GM21423 (cell line): ENCODE data around the gene DLG2.

Source experiments
- ATAC-seq: cut with Tn5 transposase; IDR thresholded peaks from one replicate; pipeline ENCODE4 v1.9.1; 2021; ENCODE audit warnings: mild to moderate bottlenecking, moderate library complexity; ENCODE audit not compliant: unreplicated experiment

Gene DLG2

DNA sequence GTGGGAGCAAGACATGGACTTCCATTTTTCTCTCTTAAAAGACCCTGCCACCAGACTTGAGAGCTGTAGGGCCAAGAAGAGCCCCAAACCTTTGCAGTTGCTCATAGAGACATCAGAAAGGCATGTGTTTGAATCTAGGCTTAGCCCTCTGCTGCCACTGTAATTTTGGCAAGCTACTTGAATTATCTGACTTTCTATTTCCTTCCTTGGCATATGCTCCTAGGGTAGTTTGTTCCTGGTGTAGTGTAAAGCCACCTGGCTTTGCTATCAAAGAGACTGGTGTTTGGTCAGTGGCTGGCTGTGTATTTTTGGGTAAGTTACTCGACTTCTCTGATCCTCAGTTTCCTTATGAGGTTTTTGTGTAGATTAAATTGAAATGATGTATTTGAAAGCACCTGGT lies 2088.9 kb downstream of the DLG2 start:
- ATAC-seq = no peak

DNA sequence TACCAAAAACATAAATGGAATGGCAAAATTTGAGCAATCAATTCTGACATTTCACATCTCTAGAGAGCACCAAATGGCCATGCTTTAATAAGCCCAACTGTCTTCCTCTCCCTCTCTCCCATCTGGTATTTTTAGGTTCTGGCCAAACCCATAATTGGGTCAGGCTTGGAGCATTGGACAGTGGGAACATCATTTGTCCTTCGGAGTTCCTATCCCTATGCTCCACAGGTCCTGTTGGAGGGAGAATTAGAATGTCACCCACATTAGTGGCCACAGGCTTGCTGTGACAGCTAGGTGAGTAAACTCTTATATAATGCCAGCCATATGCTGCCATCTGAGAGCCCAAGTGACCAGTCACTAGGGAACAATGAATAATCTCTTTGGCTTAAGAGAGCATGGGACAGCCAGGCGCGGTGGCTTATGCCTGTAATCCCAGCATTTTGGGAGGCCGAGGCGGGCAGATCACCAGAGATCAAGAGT lies 2090.0 kb downstream of the DLG2 start:
- ATAC-seq = no peak

GRCh38 chr11:83533166-83533565 lies 2094.0 kb downstream of the DLG2 start:
- no peak for ATAC-seq

GRCh38 chr11:83528877-83529276 lies 2098.3 kb downstream of the DLG2 start:
- no peak for ATAC-seq

- ATAC-seq = no peak
Measured at GRCh38 chr11:83528225-83528624, 2098.9 kb downstream of the DLG2 start.

DNA sequence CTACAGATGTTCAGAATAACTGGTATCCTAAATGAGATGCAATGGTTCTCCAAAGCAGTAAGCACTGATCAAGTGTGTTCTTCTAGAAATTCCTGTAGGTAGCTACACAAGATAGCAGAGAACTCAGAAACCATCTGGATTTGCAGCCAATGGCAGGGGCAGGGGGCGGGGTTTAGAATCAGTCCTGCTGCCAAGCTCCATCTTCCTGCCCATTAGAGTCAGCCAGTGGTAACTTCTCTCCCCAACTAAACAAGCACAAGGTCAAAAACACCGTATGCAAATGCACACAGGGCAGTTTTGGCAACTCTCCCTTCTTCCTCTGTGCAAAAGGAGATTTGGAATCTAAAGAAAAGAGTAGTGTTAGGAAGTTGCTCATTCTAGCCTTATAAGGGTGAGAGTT lies 2103.5 kb downstream of the DLG2 start:
- ATAC-seq = no peak

DNA sequence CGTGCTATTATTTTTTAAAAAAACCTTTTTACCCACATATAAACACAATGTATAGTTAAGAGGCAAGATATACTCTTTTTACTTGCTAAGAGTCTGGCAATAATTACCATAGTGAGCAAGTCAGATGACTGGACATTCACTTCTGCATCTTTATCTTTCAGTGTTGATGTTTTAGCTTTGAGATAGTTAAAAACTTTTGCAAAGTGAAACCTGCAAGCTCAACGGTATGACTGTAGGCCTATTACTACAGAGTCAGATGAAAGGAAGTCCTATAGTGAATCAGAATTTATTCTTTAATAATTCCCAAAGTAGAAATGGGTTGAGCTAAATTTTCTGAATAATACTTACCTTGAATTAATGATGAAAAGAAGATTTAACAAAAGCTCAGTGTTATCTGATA lies 2104.2 kb downstream of the DLG2 start:
- no peak for ATAC-seq

- no peak for ATAC-seq
Measured at GRCh38 chr11:83521647-83522596, 2105.2 kb downstream of the DLG2 start.

- no peak for ATAC-seq
Measured at GRCh38 chr11:83520849-83521248, 2106.3 kb downstream of the DLG2 start.

DNA sequence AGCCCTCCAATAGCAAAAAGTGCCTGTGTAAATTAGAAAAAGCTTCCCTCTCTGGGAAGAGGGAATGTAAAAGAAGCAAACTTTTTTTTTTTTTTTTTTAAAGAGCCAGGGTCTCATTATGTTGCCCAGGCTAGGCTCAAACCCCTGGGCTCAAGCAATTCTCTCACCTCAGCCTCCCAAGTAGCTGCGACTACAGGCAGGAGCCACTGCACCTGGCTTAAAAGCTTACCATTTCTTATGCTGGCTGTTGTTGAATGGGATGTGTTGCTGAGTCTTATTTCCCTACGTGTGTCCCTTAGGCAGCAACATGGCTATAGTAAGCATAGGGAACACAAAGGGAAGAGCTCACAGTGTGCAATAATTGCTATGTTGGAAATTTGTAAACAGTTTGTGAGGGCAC lies 2115.5 kb downstream of the DLG2 start:
- no peak for ATAC-seq

DNA sequence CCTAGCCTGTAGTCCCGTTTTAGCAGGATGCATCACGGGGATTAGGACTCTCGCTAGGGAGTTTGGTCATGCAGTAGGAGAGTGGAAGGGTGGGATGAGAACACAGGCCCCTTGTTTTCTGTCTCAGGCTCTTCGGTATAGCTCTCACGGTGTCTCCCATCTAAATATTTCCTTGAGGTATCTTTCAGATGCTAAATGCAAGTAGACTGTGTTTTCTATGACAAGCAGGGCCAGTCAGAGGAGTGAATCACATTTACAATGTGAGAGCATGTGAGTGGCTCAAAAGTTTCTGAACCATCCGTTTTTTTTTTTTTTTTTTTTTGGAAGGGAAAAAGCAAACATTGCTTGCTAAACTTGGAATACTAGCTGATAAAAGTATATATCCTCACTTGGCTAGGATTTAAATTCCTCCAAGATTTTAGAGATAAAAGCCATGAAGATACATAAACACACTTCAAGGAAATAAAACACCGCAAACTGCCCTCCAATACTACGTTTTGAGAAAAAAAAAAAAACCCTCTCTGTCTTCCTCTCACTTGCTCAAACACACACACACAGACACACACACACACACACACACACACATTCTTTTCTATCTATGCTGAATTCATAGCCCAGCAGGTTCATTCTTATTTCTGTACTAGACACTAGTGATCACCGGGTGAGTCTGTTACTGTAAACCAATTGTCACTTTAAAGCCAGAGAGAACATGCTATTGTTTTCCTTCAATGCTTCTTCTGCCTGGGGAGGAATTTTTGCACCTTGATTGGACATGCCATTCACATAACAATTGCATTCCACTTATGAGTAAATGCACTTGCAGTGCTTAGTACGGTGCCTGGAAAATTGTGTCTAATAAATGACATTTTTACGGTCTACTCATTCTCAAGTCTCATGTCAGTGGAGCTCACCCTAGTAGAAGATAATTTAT lies 2116.3 kb downstream of the DLG2 start:
- ATAC-seq = no peak

- ATAC-seq = no peak
Measured at GRCh38 chr11:83508804-83509203, 2118.3 kb downstream of the DLG2 start.

GRCh38 chr11:83502041-83502440 lies 2125.1 kb downstream of the DLG2 start:
- no peak for ATAC-seq

GRCh38 chr11:83493917-83494316 lies 2133.2 kb downstream of the DLG2 start:
- no peak for ATAC-seq

GRCh38 chr11:83493034-83493433 lies 2134.1 kb downstream of the DLG2 start:
- no peak for ATAC-seq

- no peak for ATAC-seq
Measured at GRCh38 chr11:83483808-83484207, 2143.3 kb downstream of the DLG2 start.

GRCh38 chr11:83480811-83481210 lies 2146.3 kb downstream of the DLG2 start:
- ATAC-seq = no peak

- ATAC-seq = no peak
Measured at GRCh38 chr11:83480251-83480650, 2146.9 kb downstream of the DLG2 start.

DNA sequence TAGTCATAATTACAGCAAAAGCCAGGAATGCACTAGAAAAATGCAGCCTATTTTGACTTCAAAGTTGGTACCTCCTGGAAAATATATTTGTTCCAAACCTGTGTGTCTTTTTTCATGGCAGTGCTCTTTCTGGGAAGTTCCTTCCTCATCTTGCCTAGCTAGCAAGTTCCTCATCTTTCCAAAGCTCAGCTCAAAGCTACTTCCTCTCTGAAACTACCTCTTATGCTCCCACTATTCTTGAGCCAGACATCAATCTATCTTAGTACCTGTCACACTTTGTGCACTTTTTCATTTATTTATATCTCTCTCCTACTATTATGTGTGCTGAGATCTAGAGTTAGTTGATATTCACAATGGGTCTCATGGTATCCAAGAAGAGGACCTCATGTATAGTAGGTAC lies 2149.4 kb downstream of the DLG2 start:
- no peak for ATAC-seq

- ATAC-seq = no peak
Measured at GRCh38 chr11:83475760-83476159, 2151.4 kb downstream of the DLG2 start.

- no peak for ATAC-seq
Measured at GRCh38 chr11:83473743-83474142, 2153.4 kb downstream of the DLG2 start.

DNA sequence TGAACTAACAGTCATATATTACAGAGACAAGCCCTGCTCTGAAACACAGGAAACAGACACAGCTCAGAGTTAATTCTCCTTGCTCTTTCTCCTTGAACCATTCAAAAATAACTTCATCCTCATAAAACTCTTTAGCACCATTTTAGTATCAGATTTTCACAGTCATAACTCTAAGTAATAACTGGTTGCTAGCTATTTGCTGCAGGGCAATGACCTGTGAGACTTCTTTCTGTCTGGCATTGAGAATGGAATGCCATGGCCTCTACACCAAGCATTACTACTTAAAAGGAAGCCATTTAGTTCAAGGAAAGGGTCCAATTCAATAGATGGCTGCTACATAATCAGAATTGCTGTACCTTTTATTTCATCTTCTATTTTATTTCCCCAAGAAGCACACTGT lies 2154.3 kb downstream of the DLG2 start:
- no peak for ATAC-seq
